GM19372 (cell line): ENCODE results near the gene KCTD7.
A peak's percentile ranks its signal among the peaks of the same experiment; 100 is the strongest.
"Not testable (repeated sequence)": the region's sequence is repeated elsewhere in the genome, so short reads cannot be mapped to it uniquely, and the experiment has no call there.

Experiments used
- ATAC-seq: cut with Tn5 transposase; IDR thresholded peaks from one replicate; pipeline ENCODE4 v1.9.1; 2021; ENCODE audit warnings: mild to moderate bottlenecking, low read depth, moderate library complexity; ENCODE audit not compliant: unreplicated experiment

KCTD7 gene

GRCh38 chr7:66615699-66616098, 13.0 kb upstream of the KCTD7 start:
- ATAC-seq: no peak

- ATAC-seq: no peak
Observed at GRCh38 chr7:66617295-66617694, 11.4 kb upstream of the KCTD7 start.

- ATAC-seq: not testable (repeated sequence)
Observed at GRCh38 chr7:66619341-66619948, 9.2 kb upstream of the KCTD7 start.

- no peak for ATAC-seq
Observed at GRCh38 chr7:66626331-66626934, 2.2 kb upstream of the KCTD7 start.

- ATAC-seq: no peak
Observed at GRCh38 chr7:66627151-66627681, 1.5 kb upstream of the KCTD7 start.

GRCh38 chr7:66627881-66628360, 760 bp upstream of the KCTD7 start:
- ATAC-seq: peak; percentile 0

GRCh38 chr7:66629222-66630062, 761 bp downstream of the KCTD7 start:
- no peak for ATAC-seq

GRCh38 chr7:66630531-66630930, 1.9 kb downstream of the KCTD7 start:
- ATAC-seq: no peak

GRCh38 chr7:66631471-66631870, 2.8 kb downstream of the KCTD7 start:
- ATAC-seq: no peak

GRCh38 chr7:66634816-66635215, 6.1 kb downstream of the KCTD7 start:
- no peak for ATAC-seq

GRCh38 chr7:66635322-66635981, 6.8 kb downstream of the KCTD7 start:
- ATAC-seq: not testable (repeated sequence)

GRCh38 chr7:66635982-66636546, 7.4 kb downstream of the KCTD7 start:
- ATAC-seq: not testable (repeated sequence)

- ATAC-seq: no peak
Observed at GRCh38 chr7:66638309-66639099, 9.8 kb downstream of the KCTD7 start.

GRCh38 chr7:66639773-66640172, 11.1 kb downstream of the KCTD7 start:
- no peak for ATAC-seq

- ATAC-seq: no peak
Observed at GRCh38 chr7:66640802-66641525, 12.3 kb downstream of the KCTD7 start.

- no peak for ATAC-seq
Observed at GRCh38 chr7:66641526-66641871, 12.8 kb downstream of the KCTD7 start.

GRCh38 chr7:66642186-66642585, 13.5 kb downstream of the KCTD7 start:
- ATAC-seq: no peak

GRCh38 chr7:66642932-66643331, 14.3 kb downstream of the KCTD7 start:
- ATAC-seq: no peak

GRCh38 chr7:66643395-66643794, 14.7 kb downstream of the KCTD7 start:
- no peak for ATAC-seq
